GM21723 (cell line): ENCODE data around the gene PLEK.
A peak's percentile ranks its signal among the peaks of the same experiment; 100 is the strongest.
"Not testable (repeated sequence)": the region's sequence is repeated elsewhere in the genome, so short reads cannot be mapped to it uniquely, and the experiment has no call there.

ENCODE experiments used
- ATAC-seq: cut with Tn5 transposase; IDR thresholded peaks from one replicate; pipeline ENCODE4 v1.9.1; 2021; ENCODE audit warnings: mild to moderate bottlenecking, moderate library complexity; ENCODE audit not compliant: unreplicated experiment

Gene PLEK

GRCh38 chr2:68384485-68385107 is 19.5 kb downstream of the PLEK start:
- no peak for ATAC-seq

- ATAC-seq: peak; percentile 58
These were observed 20.3 kb downstream of the PLEK start for GRCh38 chr2:68385220-68385906.

GRCh38 chr2:68385907-68386287 is 20.8 kb downstream of the PLEK start:
- ATAC-seq: no peak

GRCh38 chr2:68386365-68386764 is 21.3 kb downstream of the PLEK start:
- no peak for ATAC-seq

- peak; percentile 45 for ATAC-seq
These were observed 22.6 kb downstream of the PLEK start for GRCh38 chr2:68387408-68388350.

GRCh38 chr2:68388358-68388757 is 23.3 kb downstream of the PLEK start:
- ATAC-seq: peak; percentile 41

GRCh38 chr2:68388772-68389171 is 23.7 kb downstream of the PLEK start:
- ATAC-seq: no peak

- ATAC-seq: no peak
These were observed 25.0 kb downstream of the PLEK start for GRCh38 chr2:68390114-68390513.

- no peak for ATAC-seq
These were observed 25.5 kb downstream of the PLEK start for GRCh38 chr2:68390586-68390985.

- ATAC-seq: no peak
These were observed 26.0 kb downstream of the PLEK start for GRCh38 chr2:68391099-68391498.

- no peak for ATAC-seq
These were observed 26.8 kb downstream of the PLEK start for GRCh38 chr2:68391869-68392268.

GRCh38 chr2:68396093-68396492 is 31.0 kb downstream of the PLEK start:
- ATAC-seq: no peak

GRCh38 chr2:68397704-68398263 is 32.7 kb downstream of the PLEK start:
- ATAC-seq: not testable (repeated sequence)

- ATAC-seq: peak; percentile 72
These were observed 38.1 kb downstream of the PLEK start for GRCh38 chr2:68403199-68403644.

GRCh38 chr2:68404164-68404563 is 39.1 kb downstream of the PLEK start:
- ATAC-seq: peak; percentile 61

- no peak for ATAC-seq
These were observed 40.1 kb downstream of the PLEK start for GRCh38 chr2:68404893-68405799.

GRCh38 chr2:68411397-68412126 is 46.5 kb downstream of the PLEK start:
- ATAC-seq: peak; percentile 91

- ATAC-seq: peak; percentile 42
These were observed 47.2 kb downstream of the PLEK start for GRCh38 chr2:68412127-68412819.

GRCh38 chr2:68413466-68413865 is 48.4 kb downstream of the PLEK start:
- ATAC-seq: no peak
